Myocyte (in vitro differentiated cells): ENCODE data around the gene FPR1. TPM values are rescaled to one million over a fixed set of nuclear protein-coding genes. Genes with fewer than 3 reads are reported as not detected.
A peak's percentile ranks its signal among the peaks of the same experiment; 100 is the strongest.
"Not testable (repeated sequence)": the region's sequence is repeated elsewhere in the genome, so short reads cannot be mapped to it uniquely, and the experiment has no call there.

Experiments
- DNase-seq: peaks from one replicate; pipeline ENCODE4 v3.0.0-alpha.2; 2012; ENCODE audit warnings: low read depth
- total RNA-seq: library from RNA; depleted of rRNA; stranded (reverse); fragments of >200 nt; gene quantifications from 2 replicates; pipeline ENCODE4 v1.2.3, GENCODE V29; 2014

Gene FPR1
- total RNA-seq, 1 donor from 2014 or later = 0.05 TPM

GRCh38 chr19:51780270-51780669 is 28.6 kb upstream of the FPR1 start:
- DNase-seq = no peak

GRCh38 chr19:51779703-51780102 is 28.0 kb upstream of the FPR1 start:
- DNase-seq = no peak

DNA sequence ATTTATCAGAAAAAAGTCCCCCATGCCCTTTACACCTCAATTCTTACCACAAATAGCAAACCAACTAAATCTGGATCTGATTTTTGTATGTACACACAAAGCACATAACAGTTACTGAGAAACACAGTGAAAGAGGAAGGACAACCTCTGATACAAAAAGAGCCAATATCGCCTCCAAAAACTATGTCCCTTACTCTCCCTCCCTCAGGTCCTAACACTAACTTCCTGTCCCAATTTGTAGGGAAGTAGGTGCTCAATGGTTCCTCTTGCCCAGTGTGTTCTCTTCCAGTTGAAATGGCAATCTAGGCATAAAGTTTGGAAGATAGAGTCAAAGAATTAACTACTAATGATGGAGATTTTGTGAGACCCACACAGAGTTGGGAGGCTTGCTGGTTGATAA is 27.5 kb upstream of the FPR1 start:
- no peak for DNase-seq

- DNase-seq = peak; percentile 89
These were observed 26.1 kb upstream of the FPR1 start for GRCh38 chr19:51777570-51778462.

GRCh38 chr19:51776561-51776960 is 24.9 kb upstream of the FPR1 start:
- not testable (repeated sequence) for DNase-seq

- no peak for DNase-seq
These were observed 21.3 kb upstream of the FPR1 start for GRCh38 chr19:51772977-51773376.

DNA sequence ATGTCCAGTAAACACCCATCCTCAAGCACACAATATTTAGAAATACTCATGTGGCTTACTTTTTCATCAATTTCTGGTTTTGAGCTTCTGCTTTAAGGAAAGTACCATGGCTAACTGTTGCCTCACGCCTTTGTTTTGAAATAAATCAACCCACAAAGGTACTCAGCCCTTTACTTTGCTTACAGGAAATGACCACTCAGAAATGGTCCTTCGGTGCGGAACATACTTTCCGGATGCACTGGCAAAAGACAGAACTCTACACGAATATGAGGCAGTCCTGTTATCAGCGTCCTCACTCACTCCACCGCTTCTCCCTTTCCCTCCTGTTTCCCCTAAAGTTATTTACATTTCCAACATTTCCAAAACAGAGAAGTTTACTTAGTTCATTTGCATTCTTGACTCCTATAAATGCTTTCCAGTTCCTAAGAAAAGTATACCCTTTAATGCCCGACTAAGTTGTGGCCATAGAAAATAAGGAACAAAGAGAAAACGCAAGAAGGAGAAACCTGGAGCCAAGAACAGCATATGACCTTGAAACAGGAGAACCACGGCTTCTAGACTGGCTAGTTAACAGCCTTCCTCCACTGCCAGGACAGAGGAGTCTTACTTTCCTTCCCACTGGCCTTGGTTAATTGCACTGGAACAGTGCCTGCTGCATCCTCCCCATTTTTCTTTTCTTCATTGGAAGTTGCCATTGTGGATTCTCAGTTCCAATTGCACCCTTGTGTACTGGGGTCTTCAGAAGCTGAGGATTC is 19.9 kb upstream of the FPR1 start:
- no peak for DNase-seq

GRCh38 chr19:51766461-51766860 is 14.8 kb upstream of the FPR1 start:
- DNase-seq = no peak

DNA sequence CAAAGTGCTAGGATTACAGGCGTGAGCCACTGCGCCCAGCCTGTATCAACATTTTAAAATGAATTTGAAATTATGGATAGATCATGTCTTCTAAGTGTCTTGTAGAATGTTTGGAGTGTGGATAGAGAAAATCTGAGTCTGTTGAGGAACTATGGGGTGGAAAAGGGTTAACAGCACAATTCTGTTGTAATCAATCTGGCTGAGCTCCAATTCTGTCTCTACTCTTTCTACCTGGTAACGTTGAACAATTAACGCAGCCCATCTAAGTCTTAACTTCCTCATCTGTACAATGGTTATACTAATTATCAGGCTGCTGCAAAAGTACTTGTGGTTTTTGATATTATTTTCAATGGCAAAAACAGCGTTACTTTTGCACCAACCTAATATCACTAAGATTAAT is 13.4 kb upstream of the FPR1 start:
- no peak for DNase-seq

DNA sequence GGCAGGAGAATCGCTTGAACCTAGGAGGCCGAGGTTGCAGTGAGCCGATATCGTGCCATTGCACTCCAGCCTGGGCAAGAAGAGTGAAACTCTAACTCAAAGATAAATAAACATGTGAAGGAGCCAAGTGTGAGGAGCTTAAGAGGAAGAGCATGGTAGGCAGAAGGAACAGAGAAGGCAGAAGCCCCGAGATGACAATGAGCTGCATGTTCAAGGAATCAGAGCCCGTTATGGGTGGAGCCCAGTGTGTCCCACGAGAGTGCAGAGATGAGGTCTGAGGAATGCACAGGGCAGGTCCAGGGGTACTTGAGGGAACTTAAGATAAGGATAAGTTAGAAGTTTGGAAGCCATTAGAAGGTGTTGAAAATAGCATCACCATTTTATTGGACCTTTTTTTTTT is 10.0 kb upstream of the FPR1 start:
- no peak for DNase-seq

GRCh38 chr19:51760697-51761356 is 9.1 kb upstream of the FPR1 start, which contains the start of gene FPR2:
Gene FPR2, plus strand, starts transcription at chr19:51761180. Its CDS starts 7,479 bp downstream, at chr19:51768659.
- DNase-seq = no peak

- no peak for DNase-seq
These were observed 3.9 kb upstream of the FPR1 start for GRCh38 chr19:51755571-51755970.

GRCh38 chr19:51754770-51755169 is 3.1 kb upstream of the FPR1 start:
- no peak for DNase-seq

DNA sequence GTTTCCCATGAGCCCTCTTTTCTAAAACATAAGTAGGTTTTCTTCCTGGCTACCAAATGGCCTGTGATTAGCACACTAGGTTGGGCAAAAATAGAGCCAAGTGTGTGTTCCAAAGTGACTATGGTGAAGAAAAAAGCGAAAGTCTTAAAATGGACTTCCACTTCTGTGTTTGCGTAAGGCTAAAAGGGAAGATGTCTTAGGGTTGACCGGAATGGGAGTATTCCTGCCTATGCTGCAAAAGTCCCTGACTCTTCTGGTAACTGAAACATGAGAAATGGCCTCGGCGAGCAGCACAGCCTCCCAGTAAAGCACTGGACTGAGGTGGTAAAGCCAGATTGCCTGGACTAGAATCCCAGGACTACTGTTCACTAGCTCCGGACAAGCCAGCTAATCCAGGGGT is 2.4 kb upstream of the FPR1 start:
- DNase-seq = no peak

GRCh38 chr19:51750400-51751094 is 1.1 kb downstream of the FPR1 start:
- peak; percentile 42 for DNase-seq

- DNase-seq = peak; percentile 86
These were observed 1.7 kb downstream of the FPR1 start for GRCh38 chr19:51749979-51750378.

- no peak for DNase-seq
These were observed 4.9 kb downstream of the FPR1 start for GRCh38 chr19:51746731-51747130.

- DNase-seq = no peak
These were observed 8.3 kb downstream of the FPR1 start for GRCh38 chr19:51743405-51743804.

- peak; percentile 62 for DNase-seq
These were observed 8.9 kb downstream of the FPR1 start for GRCh38 chr19:51742789-51743188.

DNA sequence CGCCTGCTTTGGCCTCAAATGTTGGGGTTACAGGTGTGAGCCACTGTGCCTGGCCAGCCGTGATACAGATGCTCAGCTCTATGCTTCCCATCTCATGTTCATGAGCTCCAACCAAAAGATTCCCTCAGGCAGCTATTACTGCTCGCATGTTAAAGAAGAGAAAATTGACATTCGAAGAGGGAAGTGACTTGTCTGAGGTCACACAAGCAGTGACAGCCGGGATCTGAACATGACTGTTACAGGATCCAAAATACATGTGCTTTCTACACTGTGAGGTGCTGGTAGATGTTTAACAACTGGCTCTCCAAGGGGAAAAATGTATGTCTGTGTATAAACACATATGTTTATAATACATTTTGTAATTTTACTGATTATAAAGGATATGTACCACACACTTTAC is 11.3 kb downstream of the FPR1 start:
- DNase-seq = no peak
